GM23248 (cell line): ENCODE measurements around the gene ZFAND3. TPM values are rescaled to one million over a fixed set of nuclear protein-coding genes. Genes with fewer than 3 reads are reported as not detected.

Experiments
- DNase-seq: peaks from one replicate; pipeline ENCODE4 v3.0.0-alpha.2; 2015
- H2AFZ ChIP-seq: fragments of 200-600 bp; sonication (generic); 2 replicates; pipeline ENCODE4 v1.6.1; 2016; ENCODE audit warnings: antibody characterized with exemption
- H3F3A ChIP-seq: fragments of 200-600 bp; sonication (generic); 2 replicates; pipeline ENCODE4 v1.6.1; 2016; ENCODE audit warnings: mild to moderate bottlenecking, antibody characterized with exemption, mixed run types; ENCODE audit not compliant: insufficient read depth
- H3K27ac ChIP-seq: fragments of 200-600 bp; sonication (generic); 2 replicates; pipeline ENCODE4 v1.5.1; 2016; ENCODE audit warnings: mild to moderate bottlenecking
- H3K27me3 ChIP-seq: fragments of 200-600 bp; sonication (generic); replicated peaks from 2 replicates; pipeline ENCODE4 v1.6.1; 2016; ENCODE audit warnings: mild to moderate bottlenecking; ENCODE audit not compliant: insufficient read depth
- H3K36me3 ChIP-seq: fragments of 200-600 bp; sonication (generic); 2 replicates; pipeline ENCODE4 v1.6.1; 2016; ENCODE audit warnings: low read depth, mild to moderate bottlenecking
- H3K4me1 ChIP-seq: fragments of 200-600 bp; sonication (generic); 2 replicates; pipeline ENCODE4 v1.6.1; 2016; ENCODE audit warnings: mild to moderate bottlenecking; ENCODE audit not compliant: insufficient read depth
- H3K4me2 ChIP-seq: fragments of 200-600 bp; sonication (generic); one replicate; pipeline ENCODE4 v1.6.1; 2016; ENCODE audit warnings: mild to moderate bottlenecking; ENCODE audit not compliant: unreplicated experiment
- H3K4me3 ChIP-seq: fragments of 200-600 bp; sonication (generic); 2 replicates; pipeline ENCODE4 v1.5.1; 2016; ENCODE audit warnings: mild to moderate bottlenecking
- H3K79me2 ChIP-seq: fragments of 200-600 bp; sonication (generic); 2 replicates; pipeline ENCODE4 v1.6.1; 2016; ENCODE audit warnings: mild to moderate bottlenecking; ENCODE audit not compliant: insufficient read depth
- H3K9ac ChIP-seq: fragments of 200-600 bp; sonication (generic); 2 replicates; pipeline ENCODE4 v1.6.1; 2016; ENCODE audit warnings: mild to moderate bottlenecking
- H3K9me2 ChIP-seq: fragments of 200-600 bp; sonication (generic); 2 replicates; pipeline ENCODE4 v1.6.1; 2016; ENCODE audit warnings: mixed run types, mild to moderate bottlenecking, moderate library complexity; ENCODE audit not compliant: insufficient read depth
- H3K9me3 ChIP-seq: fragments of 200-600 bp; sonication (generic); one replicate; pipeline ENCODE4 v1.6.1; 2017; ENCODE audit warnings: low read depth
- H4K20me1 ChIP-seq: fragments of 200-600 bp; sonication (generic); 2 replicates; pipeline ENCODE4 v1.6.0; 2016; ENCODE audit not compliant: insufficient read depth
- EZH2 ChIP-seq: fragments of 200-600 bp; sonication (generic); IDR thresholded peaks from 2 replicates; pipeline ENCODE4 v1.6.1; 2018; ENCODE audit warnings: antibody characterized with exemption, mild to moderate bottlenecking; ENCODE audit not compliant: insufficient read depth, poor library complexity, severe bottlenecking
- EZH2phosphoT487 ChIP-seq: fragments of 200-600 bp; sonication (generic); IDR thresholded peaks from 2 replicates; pipeline ENCODE4 v1.6.1; 2018; ENCODE audit warnings: antibody characterized with exemption, moderate library complexity, mild to moderate bottlenecking, low read depth; ENCODE audit not compliant: insufficient read depth
- WGBS, 2 experiments: methylation state at CpG; one replicate each; pipeline ENCODE4 v1.1.6; 2015 to 2017; ENCODE audit warnings: low lambda C conversion rate in 2 of 2, low coverage in 1 of 2; ENCODE audit errors: missing lambda C conversion rate in 2 of 2; 5-methylcytosine and 5-hydroxymethylcytosine counted together
- in situ Hi-C: fragments of 300-500 bp; cut with MboI; formaldehyde crosslinking; loops from 2 replicates; pipeline ENCODE4 v1.15.0; 2020
- polyA plus RNA-seq: library from polyadenylated mRNA; unstranded; fragments of >200 nt; fragmentation: Nextera tagmentation; extraction: Ambion mirVana; gene quantifications from 2 replicates; pipeline ENCODE4 v1.2.1, GENCODE V29; 2016
- total RNA-seq: library from RNA; depleted of rRNA; stranded (reverse); fragments of >200 nt; shearing (Covaris generic); gene quantifications from 2 replicates; pipeline ENCODE4 v1.2.3, GENCODE V29; 2014; rRNA removed

The ZFAND3 gene
- 27.1 and 27.5 TPM in 2 replicates for total RNA-seq
- polyA plus RNA-seq = 37.1 and 40.0 TPM in 2 replicates

DNA sequence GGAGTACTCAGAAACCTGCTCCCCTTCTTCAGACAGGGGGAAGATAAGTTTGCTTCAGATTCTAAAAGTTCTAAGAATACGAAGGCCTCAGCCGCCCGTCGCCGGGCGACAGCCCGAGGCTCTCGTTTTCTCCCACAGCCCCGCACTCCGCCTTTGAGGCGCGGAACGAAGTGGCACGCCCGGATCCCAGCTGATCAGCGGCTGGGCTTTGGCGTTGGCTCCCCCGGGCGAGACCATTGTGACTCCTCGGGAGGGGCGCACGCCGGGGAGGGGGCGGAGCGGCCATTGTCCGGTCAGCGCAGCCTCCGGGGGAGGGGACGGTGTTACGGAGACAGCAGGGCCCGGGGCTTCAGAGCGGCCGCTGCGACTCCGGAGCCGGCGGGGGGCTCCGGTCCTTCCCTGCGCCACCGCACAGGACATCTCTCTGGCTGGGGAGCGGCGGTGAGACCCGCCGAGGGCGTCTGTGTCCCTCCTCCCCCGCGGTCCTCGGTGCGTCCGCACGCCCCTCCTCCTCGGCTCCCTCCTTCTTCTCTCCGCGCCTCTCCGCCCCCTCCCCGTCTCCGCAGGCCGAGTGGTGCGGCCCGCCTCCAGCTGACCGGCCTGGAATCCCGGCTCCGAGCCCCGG, at the start of gene ZFAND3:
TSS of gene ZFAND3 (plus strand) at position 551 of the 625 bp plus-strand sequence. CDS start 219 bp downstream, outside the sequence.
- no peaks in the 10 kb centered on the region for H3K36me3 ChIP-seq
- no peaks in the 10 kb centered on the region for H3K27me3 ChIP-seq
- no peak for TF ChIP-seq EZH2
- TF ChIP-seq EZH2phosphoT487 = no peak
- peak within 1 kb of the TSS; percentile 98 for H3K27ac ChIP-seq
- peaks cover 37% of the 10 kb centered on the region for H3K4me1 ChIP-seq
- peaks cover 17% of the 10 kb centered on the region; the same call in 1 of the 2 replicates for H3F3A ChIP-seq
- H3K9me2 ChIP-seq = no peaks in the 10 kb centered on the region; the same call in 1 of the 2 replicates
- peak within 1 kb of the TSS; percentile 94 for H3K4me2 ChIP-seq
- H3K79me2 ChIP-seq = peaks cover 42% of the 10 kb centered on the region
- peaks cover 25% of the 10 kb centered on the region; the same call in 1 of the 2 replicates for H4K20me1 ChIP-seq
- WGBS, 2 experiments = 1 to 2% methylated on average over 29 to 36 of the region's 64 CpGs
- DNase-seq = peak; percentile 99
- peak within 1 kb of the TSS; percentile 93 for H3K9ac ChIP-seq
- in situ Hi-C loops = no loop called here
- H3K9me3 ChIP-seq = no peaks in the 10 kb centered on the region
- peak within 1 kb of the TSS; percentile 90 for H3K4me3 ChIP-seq
- H2AFZ ChIP-seq = peak within 1 kb of the TSS; percentile 88

GRCh38 chr6:37774028-37774680, 45.4 kb upstream of the ZFAND3 start:
- WGBS, 2 experiments = 88 to 89% methylated on average over 3 of the region's 3 CpGs
- Histone ChIP-seq H3K9ac (no peak overlapping the region), H3K4me1 (no peaks in the 10 kb centered on the region), H3K4me3 (no peak overlapping the region), H3F3A (no peaks in the 10 kb centered on the region), H3K79me2 (no peaks in the 10 kb centered on the region), H2AFZ (no peak overlapping the region), H3K27me3 (no peaks in the 10 kb centered on the region), H3K4me2 (no peak overlapping the region), H3K36me3 (no peaks in the 10 kb centered on the region), H4K20me1 (no peaks in the 10 kb centered on the region), H3K27ac (no peak overlapping the region), H3K9me3 (no peaks in the 10 kb centered on the region), H3K9me2 (no peaks in the 10 kb centered on the region)
- in situ Hi-C loops = no loop called here
- no peak for TF ChIP-seq EZH2
- TF ChIP-seq EZH2phosphoT487 = no peak
- no peak for DNase-seq

GRCh38 chr6:37776566-37776965, 43.0 kb upstream of the ZFAND3 start:
- Histone ChIP-seq H3K4me3 (no peak overlapping the region), H4K20me1 (no peaks in the 10 kb centered on the region), H3K4me2 (no peak overlapping the region), H3K27me3 (no peaks in the 10 kb centered on the region), H3K27ac (no peak overlapping the region), H2AFZ (no peak overlapping the region), H3K36me3 (no peaks in the 10 kb centered on the region), H3K9me2 (no peaks in the 10 kb centered on the region), H3K4me1 (no peaks in the 10 kb centered on the region), H3K79me2 (no peaks in the 10 kb centered on the region), H3K9ac (no peak overlapping the region), H3K9me3 (no peaks in the 10 kb centered on the region), H3F3A (no peaks in the 10 kb centered on the region)
- 73% methylated on average over 9 of the region's 9 CpGs for WGBS, 2 experiments
- TF ChIP-seq EZH2 = no peak
- no peak for TF ChIP-seq EZH2phosphoT487
- no peak for DNase-seq
- in situ Hi-C loops = no loop called here

GRCh38 chr6:37777272-37777834, 42.2 kb upstream of the ZFAND3 start:
- Histone ChIP-seq H3K4me3 (no peak overlapping the region), H3F3A (no peaks in the 10 kb centered on the region), H2AFZ (no peak overlapping the region), H3K36me3 (no peaks in the 10 kb centered on the region), H4K20me1 (no peaks in the 10 kb centered on the region), H3K9me3 (no peaks in the 10 kb centered on the region), H3K4me1 (no peaks in the 10 kb centered on the region), H3K9me2 (no peaks in the 10 kb centered on the region), H3K27ac (no peak overlapping the region), H3K79me2 (no peaks in the 10 kb centered on the region), H3K4me2 (no peak overlapping the region), H3K9ac (no peak overlapping the region), H3K27me3 (no peaks in the 10 kb centered on the region)
- DNase-seq = no peak
- in situ Hi-C loops = no loop called here
- 64 to 71% methylated on average over 10 of the region's 10 CpGs for WGBS, 2 experiments
- TF ChIP-seq EZH2 = no peak
- TF ChIP-seq EZH2phosphoT487 = no peak
